K562 (cell line): ENCODE data around the gene TCF20. TPM values are rescaled to one million over a fixed set of nuclear protein-coding genes. Genes with fewer than 3 reads are reported as not detected.

Experiments used
- ARNT ChIP-seq, 2 experiments: fragments of 450-650 bp; IDR thresholded peaks; 2 replicates each; pipeline ENCODE4 v1.6.1; 2016; ENCODE audit warnings: mild to moderate bottlenecking in 1 of 2
- ATF3 ChIP-seq, 2 experiments: fragments of 450-650 bp in 1 of 2; sonication (generic) in 1 of 2; formaldehyde crosslinking in 1 of 2; IDR thresholded peaks in 1 of 2; conservative IDR thresholded peaks in 1 of 2; 2 replicates each; pipeline versions ENCODE4 v1.6.1 to v1.8.1; 2016 to 2023; ENCODE audit warnings: mild to moderate bottlenecking in 2 of 2, moderate library complexity in 2 of 2, inconsistent platforms in 1 of 2, missing genetic modification reagents in 1 of 2
- BMI1 ChIP-seq: fragments of 150-350 bp; IDR thresholded peaks from 2 replicates; pipeline ENCODE4 v1.6.1; 2014; ENCODE audit warnings: low read length
- CBFB ChIP-seq: sonication (generic); formaldehyde crosslinking; IDR thresholded peaks from 2 replicates; pipeline ENCODE4 v1.4.0; 2020; ENCODE audit warnings: mild to moderate bottlenecking, missing genetic modification reagents
- FOXK1 ChIP-seq: sonication (generic); formaldehyde crosslinking; IDR thresholded peaks from 2 replicates; pipeline ENCODE4 v1.8.0; 2022; ENCODE audit warnings: missing genetic modification reagents, mild to moderate bottlenecking, borderline replicate concordance
- HES1 ChIP-seq: fragments of 450-650 bp; IDR thresholded peaks from 2 replicates; pipeline ENCODE4 v1.6.1; 2016; ENCODE audit warnings: low read depth, mild to moderate bottlenecking, moderate library complexity
- IRF2 ChIP-seq: sonication (generic); formaldehyde crosslinking; IDR thresholded peaks from 2 replicates; pipeline ENCODE4 v1.8.1; 2022; ENCODE audit warnings: mild to moderate bottlenecking, missing genetic modification reagents
- KAT8 ChIP-seq: fragments of 450-650 bp; IDR thresholded peaks from 2 replicates; pipeline ENCODE4 v1.6.1; 2016; ENCODE audit warnings: low read depth, mild to moderate bottlenecking
- KLF6 ChIP-seq: fragments of 250-450 bp; sonication (Bioruptor Pico); IDR thresholded peaks from 2 replicates; pipeline ENCODE4 v1.4.0; 2020; ENCODE audit warnings: mild to moderate bottlenecking, moderate library complexity, borderline replicate concordance
- NCOA2 ChIP-seq, 2 experiments: fragments of 450-650 bp; IDR thresholded peaks; 2 replicates each; pipeline ENCODE4 v1.6.1; 2018; ENCODE audit warnings: mild to moderate bottlenecking in 2 of 2, moderate library complexity in 1 of 2; ENCODE audit not compliant: partially characterized antibody in 2 of 2
- NONO ChIP-seq, 2 experiments: fragments of 200-400 bp in 1 of 2; fragments of 450-650 bp in 1 of 2; formaldehyde crosslinking in 1 of 2; IDR thresholded peaks; 2 replicates each; pipeline ENCODE4 v1.6.1; 2017; ENCODE audit warnings: low read depth in 2 of 2, mild to moderate bottlenecking in 2 of 2, moderate library complexity in 2 of 2, low read length in 1 of 2
- TARDBP ChIP-seq: fragments of 450-650 bp; IDR thresholded peaks from 2 replicates; pipeline ENCODE4 v1.6.1; 2016
- TBL1XR1 ChIP-seq, 2 experiments: IDR thresholded peaks; 2 replicates each; pipeline ENCODE4 v1.6.1; 2012; ENCODE audit warnings: improper control_type of control experiment in 2 of 2, low read length in 2 of 2, mild to moderate bottlenecking in 1 of 2
- TEAD2 ChIP-seq: fragments of 450-650 bp; IDR thresholded peaks from 2 replicates; pipeline ENCODE4 v1.6.1; 2016; ENCODE audit warnings: missing genetic modification characterization, control low read depth, missing compliant biosample characterization
- THRAP3 ChIP-seq: fragments of 450-650 bp; IDR thresholded peaks from 2 replicates; pipeline ENCODE4 v1.6.1; 2016; ENCODE audit warnings: mild to moderate bottlenecking, inconsistent platforms, borderline replicate concordance
- TOE1 ChIP-seq, 2 experiments: fragments of 450-650 bp in 1 of 2; sonication (generic) in 1 of 2; formaldehyde crosslinking in 1 of 2; IDR thresholded peaks; 2 replicates each; pipeline versions ENCODE4 v1.7.1 to v1.8.0; 2016 to 2022; ENCODE audit warnings: borderline replicate concordance in 2 of 2, mild to moderate bottlenecking in 2 of 2, antibody characterized with exemption in 1 of 2, inconsistent platforms in 1 of 2, low read depth in 1 of 2, missing genetic modification reagents in 1 of 2, moderate library complexity in 1 of 2
- ZBTB1 ChIP-seq: sonication (generic); formaldehyde crosslinking; IDR thresholded peaks from 2 replicates; pipeline ENCODE4 v1.8.1; 2023; ENCODE audit warnings: missing genetic modification reagents, low read depth, mild to moderate bottlenecking, borderline replicate concordance
- ZNF217 ChIP-seq: sonication (generic); formaldehyde crosslinking; IDR thresholded peaks from 2 replicates; pipeline ENCODE4 v1.8.0; 2022; ENCODE audit warnings: mild to moderate bottlenecking, missing genetic modification reagents
- ZNF23 ChIP-seq: fragments of 250-450 bp; sonication (Bioruptor Pico); IDR thresholded peaks from 2 replicates; pipeline ENCODE4 v1.4.0; 2020; ENCODE audit warnings: mild to moderate bottlenecking
- ZNF395 ChIP-seq: fragments of 200-800 bp; sonication (Bioruptor generic); IDR thresholded peaks from 2 replicates; pipeline ENCODE4 v1.6.1; 2017; ENCODE audit warnings: missing genetic modification characterization, missing compliant biosample characterization
- ZNF436 ChIP-seq: fragments of 250-450, 450-650 bp; sonication (Bioruptor Pico); formaldehyde crosslinking; IDR thresholded peaks from 2 replicates; pipeline ENCODE4 v1.7.0; 2020; ENCODE audit warnings: mild to moderate bottlenecking
- ZNF644 ChIP-seq: fragments of 200-800 bp; sonication (Bioruptor generic); IDR thresholded peaks from 2 replicates; pipeline ENCODE4 v1.6.1; 2016; ENCODE audit warnings: low read depth, missing genetic modification characterization, missing compliant biosample characterization
- polyA plus RNA-seq, 8 experiments: library from polyadenylated mRNA; depleted of rRNA in 4 of 8; stranded (reverse) in 5 of 8; unstranded in 3 of 8; fragments of >200 nt; fragmentation: Nextera tagmentation in 2 of 8; fragmentation: Illumina TruSeq in 1 of 8; extraction: Ambion mirVana in 2 of 8; extraction: Trizol in 1 of 8; gene quantifications; 2 replicates each; pipeline versions ENCODE4 v1.2.1 to v1.2.3, GENCODE V29; 2011 to 2014; ENCODE audit warnings: inconsistent platforms in 1 of 8, missing spikeins in 1 of 8
- total RNA-seq, 7 experiments: library from RNA; depleted of rRNA in 6 of 7; stranded (reverse); fragments of >200 nt in 6 of 7; fragmentation: Illumina TruSeq in 2 of 7; extraction: Trizol in 2 of 7; gene quantifications; 2 replicates each; pipeline versions ENCODE4 v1.2.1 to v1.2.3, GENCODE V29; 2011 to 2021; ENCODE audit warnings: low replicate concordance in 1 of 7
- TF ChIP-seq, protein P1 (sequence below): fragments of 450-650 bp; formaldehyde crosslinking; IDR thresholded peaks from 2 replicates; pipeline ENCODE4 v1.4.0; 2020; ENCODE audit warnings: mild to moderate bottlenecking, moderate library complexity

The TCF20 gene
- total and polyA plus RNA-seq, 9 of the 15 experiments (the other 6 are each of a cell fraction or from before 2014, with no cell fraction given): 0.35 to 43.6 (median 17.5) TPM

GRCh38 chr22:42294034-42294985 is 23.9 kb upstream of the TCF20 start (continued):
- TF ChIP-seq IRF2 (CRISPR knock-in tag): no peak
- TF ChIP-seq TARDBP: no peak
- TF ChIP-seq TBL1XR1 (IDR thresholded peaks at IDR 0.05; ENCODE audit: low read length in 2 of 2): no peak
- no peak for TF ChIP-seq CBFB
- TF ChIP-seq ZNF436 (CRISPR knock-in tag): no peak
- no peak for TF ChIP-seq TOE1 (IDR thresholded peaks at IDR 0.05; ENCODE audit: borderline replicate concordance)
- TF ChIP-seq TOE1 (CRISPR knock-in tag; IDR thresholded peaks at IDR 0.05; ENCODE audit: borderline replicate concordance, low read depth): no peak
- TF ChIP-seq ZNF644: no peak
- no peak for TF ChIP-seq KLF6 (CRISPR knock-in tag)
- TF ChIP-seq NONO (IDR thresholded peaks at IDR 0.05; ENCODE audit: low read depth in 2 of 2, low read length in 1 of 2): no peak
- no peak for TF ChIP-seq ATF3 (IDR thresholded peaks at IDR 0.05)
- no peak for TF ChIP-seq ATF3 (CRISPR knock-in tag; conservative IDR thresholded peaks at IDR 0.05)
- TF ChIP-seq ZNF395 (CRISPR knock-in tag): no peak
- no peak for TF ChIP-seq KAT8
- no peak for TF ChIP-seq ZNF23 (CRISPR knock-in tag)
- 0 out of 2 replicates have a peak, but pooled peaks have one; percentile 31 for TF ChIP-seq ZBTB1
- no peak for TF ChIP-seq NCOA2 (IDR thresholded peaks at IDR 0.05; ENCODE audit: partially characterized antibody in 2 of 2)
- TF ChIP-seq BMI1: no peak
- TF ChIP-seq, protein P1, sequence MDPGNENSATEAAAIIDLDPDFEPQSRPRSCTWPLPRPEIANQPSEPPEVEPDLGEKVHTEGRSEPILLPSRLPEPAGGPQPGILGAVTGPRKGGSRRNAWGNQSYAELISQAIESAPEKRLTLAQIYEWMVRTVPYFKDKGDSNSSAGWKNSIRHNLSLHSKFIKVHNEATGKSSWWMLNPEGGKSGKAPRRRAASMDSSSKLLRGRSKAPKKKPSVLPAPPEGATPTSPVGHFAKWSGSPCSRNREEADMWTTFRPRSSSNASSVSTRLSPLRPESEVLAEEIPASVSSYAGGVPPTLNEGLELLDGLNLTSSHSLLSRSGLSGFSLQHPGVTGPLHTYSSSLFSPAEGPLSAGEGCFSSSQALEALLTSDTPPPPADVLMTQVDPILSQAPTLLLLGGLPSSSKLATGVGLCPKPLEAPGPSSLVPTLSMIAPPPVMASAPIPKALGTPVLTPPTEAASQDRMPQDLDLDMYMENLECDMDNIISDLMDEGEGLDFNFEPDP (CRISPR knock-in tag): no peak
- TF ChIP-seq FOXK1: no peak
- TF ChIP-seq HES1: no peak
- no peak for TF ChIP-seq ZNF217 (CRISPR knock-in tag)
- no peak for TF ChIP-seq ARNT (IDR thresholded peaks at IDR 0.05)
- TF ChIP-seq THRAP3: no peak
- TF ChIP-seq TEAD2 (tag): no peak
